ENCODE measurements around the gene POLR2B.
A peak's percentile ranks its signal among the peaks of the same experiment; 100 is the strongest.

POLR2B gene

DNA sequence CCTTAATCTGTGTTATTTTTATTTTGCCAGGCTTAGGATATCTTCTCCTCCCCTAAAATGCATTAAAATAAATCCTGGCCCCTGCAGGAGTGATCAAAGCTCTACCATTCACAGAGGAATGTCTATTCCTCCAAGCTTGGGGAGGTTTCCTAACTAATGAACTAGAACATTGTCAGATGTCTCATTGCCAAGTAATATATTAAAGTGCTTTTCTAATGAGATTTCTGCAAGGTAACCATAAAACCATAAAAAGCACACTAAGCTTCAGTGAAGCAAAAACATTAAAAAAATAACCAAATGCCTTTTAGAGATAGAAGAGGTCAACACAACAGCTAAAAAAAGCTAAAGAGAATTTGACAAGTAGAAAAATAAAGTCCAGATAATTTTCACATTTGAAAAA lies 96.7 kb downstream of the POLR2B start (continued):
- TF ChIP-seq KLF10 (tag by site-specific recombination; IDR thresholded peaks at IDR 0.05) (no peak), ZNF544 (tag by site-specific recombination; IDR thresholded peaks at IDR 0.05) (no peak), PRDM1 (tag by site-specific recombination; IDR thresholded peaks at IDR 0.05) (no peak), ZNF624 (tag by site-specific recombination; IDR thresholded peaks at IDR 0.05) (no peak), ZNF529 (tag by site-specific recombination; IDR thresholded peaks at IDR 0.05; ENCODE audit: insufficient replicate concordance) (no peak), ZNF112 (tag by site-specific recombination; IDR thresholded peaks at IDR 0.05) (no peak), ZBTB17 (tag by site-specific recombination; IDR thresholded peaks at IDR 0.05) (no peak), ZNF157 (tag by site-specific recombination; IDR thresholded peaks at IDR 0.05) (no peak), ZNF350 (tag by site-specific recombination; IDR thresholded peaks at IDR 0.05) (no peak), GLI4 (tag by site-specific recombination; IDR thresholded peaks at IDR 0.05) (no peak), BCL11B (tag by site-specific recombination; IDR thresholded peaks at IDR 0.05; ENCODE audit: low read depth) (no peak), ZNF48 (tag by site-specific recombination; IDR thresholded peaks at IDR 0.05) (no peak), ZNF791 (tag by site-specific recombination; IDR thresholded peaks at IDR 0.05) (no peak), MEIS1 (CRISPR knock-in tag; IDR thresholded peaks at IDR 0.05; ENCODE audit: borderline replicate concordance) (no peak), ZNF133 (tag by site-specific recombination; IDR thresholded peaks at IDR 0.05) (no peak), MYNN (tag by site-specific recombination; IDR thresholded peaks at IDR 0.05; ENCODE audit: borderline replicate concordance) (no peak), KLF16 (tag by site-specific recombination; IDR thresholded peaks at IDR 0.05) (no peak), ZNF138 (tag by site-specific recombination; IDR thresholded peaks at IDR 0.05; ENCODE audit: borderline replicate concordance) (no peak), ZNF391 (tag by site-specific recombination; IDR thresholded peaks at IDR 0.05; ENCODE audit: borderline replicate concordance, low read depth) (no peak), ZXDB (tag by site-specific recombination; IDR thresholded peaks at IDR 0.05) (peak; percentile 68), HOXC10 (CRISPR knock-in tag; IDR thresholded peaks at IDR 0.05) (no peak), ZBTB44 (tag by site-specific recombination; IDR thresholded peaks at IDR 0.05) (0 out of 2 replicates have a peak, but pooled peaks have one; percentile 33), ZNF670 (tag by site-specific recombination; IDR thresholded peaks at IDR 0.05; ENCODE audit: low read depth) (no peak), ZBTB11 (tag by site-specific recombination; conservative IDR thresholded peaks at IDR 0.05; ENCODE audit: low read depth) (no peak), ZNF626 (tag by site-specific recombination; IDR thresholded peaks at IDR 0.05) (no peak), ZNF785 (tag by site-specific recombination; IDR thresholded peaks at IDR 0.05) (no peak), ZEB2 (tag by site-specific recombination; IDR thresholded peaks at IDR 0.05) (no peak), ZNF214 (tag by site-specific recombination; IDR thresholded peaks at IDR 0.05; ENCODE audit: borderline replicate concordance) (no peak), ZNF146 (tag by site-specific recombination; IDR thresholded peaks at IDR 0.05) (no peak), FEZF1 (tag by site-specific recombination; IDR thresholded peaks at IDR 0.05) (peak; percentile 74)
- TF ChIP-seq, protein P1, sequence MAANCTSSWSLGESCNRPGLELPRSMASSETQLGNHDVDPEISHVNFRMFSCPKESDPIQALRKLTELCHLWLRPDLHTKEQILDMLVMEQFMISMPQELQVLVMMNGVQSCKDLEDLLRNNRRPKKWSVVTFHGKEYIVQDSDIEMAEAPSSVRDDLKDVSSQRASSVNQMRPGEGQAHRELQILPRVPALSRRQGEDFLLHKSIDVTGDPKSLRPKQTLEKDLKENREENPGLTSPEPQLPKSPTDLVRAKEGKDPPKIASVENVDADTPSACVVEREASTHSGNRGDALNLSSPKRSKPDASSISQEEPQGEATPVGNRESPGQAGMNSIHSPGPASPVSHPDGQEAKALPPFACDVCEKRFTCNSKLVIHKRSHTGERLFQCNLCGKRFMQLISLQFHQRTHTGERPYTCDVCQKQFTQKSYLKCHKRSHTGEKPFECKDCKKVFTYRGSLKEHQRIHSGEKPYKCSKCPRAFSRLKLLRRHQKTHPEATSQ (tag by site-specific recombination; IDR thresholded peaks at IDR 0.05): no peak
- TF ChIP-seq, protein P2, sequence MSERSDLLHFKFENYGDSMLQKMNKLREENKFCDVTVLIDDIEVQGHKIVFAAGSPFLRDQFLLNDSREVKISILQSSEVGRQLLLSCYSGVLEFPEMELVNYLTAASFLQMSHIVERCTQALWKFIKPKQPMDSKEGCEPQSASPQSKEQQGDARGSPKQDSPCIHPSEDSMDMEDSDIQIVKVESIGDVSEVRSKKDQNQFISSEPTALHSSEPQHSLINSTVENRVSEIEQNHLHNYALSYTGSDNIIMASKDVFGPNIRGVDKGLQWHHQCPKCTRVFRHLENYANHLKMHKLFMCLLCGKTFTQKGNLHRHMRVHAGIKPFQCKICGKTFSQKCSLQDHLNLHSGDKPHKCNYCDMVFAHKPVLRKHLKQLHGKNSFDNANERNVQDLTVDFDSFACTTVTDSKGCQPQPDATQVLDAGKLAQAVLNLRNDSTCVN (tag by site-specific recombination; optimal IDR thresholded peaks at IDR 0.05): no peak
- TF ChIP-seq, protein P3, sequence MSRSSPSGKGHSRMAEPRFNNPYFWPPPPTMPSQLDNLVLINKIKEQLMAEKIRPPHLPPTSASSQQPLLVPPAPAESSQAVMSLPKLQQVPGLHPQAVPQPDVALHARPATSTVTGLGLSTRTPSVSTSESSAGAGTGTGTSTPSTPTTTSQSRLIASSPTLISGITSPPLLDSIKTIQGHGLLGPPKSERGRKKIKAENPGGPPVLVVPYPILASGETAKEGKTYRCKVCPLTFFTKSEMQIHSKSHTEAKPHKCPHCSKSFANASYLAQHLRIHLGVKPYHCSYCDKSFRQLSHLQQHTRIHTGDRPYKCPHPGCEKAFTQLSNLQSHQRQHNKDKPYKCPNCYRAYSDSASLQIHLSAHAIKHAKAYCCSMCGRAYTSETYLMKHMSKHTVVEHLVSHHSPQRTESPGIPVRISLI (tag by site-specific recombination; IDR thresholded peaks at IDR 0.05): no peak
